HG02610 (cell line): Measurements from ENCODE around the gene CACNB4.
"Not testable (repeated sequence)": the region's sequence is repeated elsewhere in the genome, so short reads cannot be mapped to it uniquely, and the experiment has no call there.

Experiments used
- ATAC-seq: cut with Tn5 transposase; IDR thresholded peaks from one replicate; pipeline ENCODE4 v1.9.1; 2021; ENCODE audit warnings: mild to moderate bottlenecking, moderate library complexity; ENCODE audit not compliant: unreplicated experiment

The CACNB4 gene

DNA sequence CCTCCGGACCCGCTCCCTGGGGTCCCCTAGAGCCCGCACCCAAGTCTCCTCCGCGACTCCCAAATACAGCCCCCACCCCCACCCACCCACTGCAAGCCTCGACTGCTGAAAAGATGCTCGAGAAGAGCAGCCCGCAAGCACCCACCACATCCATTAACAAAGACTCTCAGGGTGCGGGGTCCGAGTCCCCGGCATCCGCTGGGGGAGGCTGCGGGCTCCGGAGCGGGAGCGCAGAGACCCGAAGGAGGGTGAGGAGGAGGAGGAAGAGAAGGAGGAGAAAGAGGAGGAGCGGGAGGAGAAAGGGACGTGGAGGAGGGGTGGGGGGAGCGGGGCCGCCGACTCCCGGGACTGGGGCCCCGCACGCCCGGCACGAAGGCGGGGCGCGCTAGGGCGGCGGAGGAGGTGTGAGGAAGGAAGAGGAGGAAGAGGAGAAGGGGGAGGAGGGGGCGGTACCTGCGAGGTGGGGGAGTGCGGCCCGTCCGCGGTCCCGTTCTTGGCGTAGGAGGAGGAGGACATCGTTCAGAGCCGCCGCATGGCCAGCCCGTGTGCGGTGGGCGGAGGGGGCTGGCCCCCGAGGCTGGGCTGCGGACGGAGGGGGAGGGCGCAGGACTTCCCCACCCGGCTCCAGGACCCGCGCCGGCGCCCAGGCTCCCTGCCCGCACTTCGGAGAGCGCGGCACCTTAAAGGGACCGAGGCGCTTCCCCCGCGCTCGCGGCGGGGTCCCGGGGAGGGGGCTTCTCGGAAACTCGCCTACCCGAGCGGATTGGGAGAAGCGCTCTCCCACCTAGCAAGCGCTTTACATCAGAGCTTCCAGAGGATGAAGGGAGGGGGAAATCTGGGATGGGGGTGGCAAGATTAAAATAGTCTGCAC, at the start of gene CACNB4:
TSS of gene CACNB4 (minus strand) at position 549 of the 871 bp plus-strand sequence.
- ATAC-seq, result peak; percentile 44

DNA sequence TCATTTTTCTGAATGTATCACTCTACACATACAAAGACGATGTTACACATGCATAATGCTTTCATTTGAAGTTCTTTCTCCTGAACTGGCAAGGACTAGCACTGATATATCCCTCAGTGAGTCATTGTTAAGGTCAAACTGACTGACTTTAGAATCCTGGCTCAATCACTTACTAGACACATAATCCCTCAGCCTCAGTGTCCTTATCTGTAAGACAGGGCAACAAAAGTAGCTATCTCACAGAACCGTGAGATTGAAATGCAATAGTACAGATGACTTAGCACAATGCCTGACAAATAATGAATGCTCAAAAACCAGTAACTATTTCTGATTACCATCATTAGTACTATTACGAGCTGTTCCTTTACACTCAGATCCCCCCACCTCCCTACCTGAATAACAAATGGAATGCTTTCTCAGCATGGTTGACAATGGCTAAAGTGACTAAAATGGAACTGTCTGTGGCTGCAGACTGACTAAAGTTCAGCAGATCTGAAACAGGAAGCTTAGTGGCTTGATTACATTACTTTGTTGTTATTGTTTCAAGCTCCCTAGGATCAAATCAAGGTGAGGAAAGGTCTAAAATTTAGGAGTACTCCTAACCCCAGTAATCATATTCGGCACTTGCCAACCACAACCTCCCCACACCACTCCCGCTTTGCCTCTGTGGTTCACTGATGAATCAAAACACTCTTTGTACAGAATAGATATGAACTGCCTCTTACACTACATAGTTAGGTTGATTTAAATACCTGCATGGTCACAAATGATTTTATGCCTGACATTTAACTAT, 35.8 kb upstream of the CACNB4 start:
- ATAC-seq, result peak; percentile 85

DNA sequence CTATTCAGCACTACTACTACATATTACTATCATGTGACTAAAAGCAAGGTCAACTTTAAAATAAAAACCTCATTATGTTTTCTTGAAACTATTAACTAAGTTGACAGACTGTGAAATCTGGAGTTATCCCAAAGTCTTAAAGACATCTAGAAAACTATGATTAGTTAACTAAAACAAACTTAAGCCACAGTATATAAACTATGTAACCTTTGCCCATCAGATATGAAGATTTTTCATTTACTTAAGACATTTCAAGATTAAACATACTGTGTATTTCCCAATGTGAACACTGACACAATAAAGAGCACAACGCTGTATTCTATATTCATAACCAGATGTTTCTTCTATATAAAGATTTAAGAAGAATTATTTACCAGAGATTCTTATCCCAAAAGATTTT, 33.5 kb upstream of the CACNB4 start:
- ATAC-seq, result no peak

DNA sequence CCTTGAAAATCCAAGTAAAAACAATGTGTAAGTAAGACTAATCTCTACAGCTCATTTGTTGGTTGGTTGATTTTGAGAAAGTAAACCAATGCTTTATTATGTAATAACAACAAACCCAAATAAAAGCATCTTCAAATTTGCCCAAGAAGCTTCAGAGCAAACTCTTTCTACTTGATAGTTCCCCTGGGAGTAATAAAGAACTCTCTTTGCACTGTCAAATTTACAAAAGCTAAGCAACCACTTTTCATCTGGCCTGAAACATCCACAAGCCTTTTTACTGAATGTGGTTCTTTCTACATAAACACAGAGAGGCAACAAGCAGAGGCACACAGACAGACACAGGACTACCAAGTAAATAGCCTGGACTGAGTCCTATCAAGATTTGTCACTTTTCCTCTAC, 28.8 kb upstream of the CACNB4 start:
- ATAC-seq, result no peak

DNA sequence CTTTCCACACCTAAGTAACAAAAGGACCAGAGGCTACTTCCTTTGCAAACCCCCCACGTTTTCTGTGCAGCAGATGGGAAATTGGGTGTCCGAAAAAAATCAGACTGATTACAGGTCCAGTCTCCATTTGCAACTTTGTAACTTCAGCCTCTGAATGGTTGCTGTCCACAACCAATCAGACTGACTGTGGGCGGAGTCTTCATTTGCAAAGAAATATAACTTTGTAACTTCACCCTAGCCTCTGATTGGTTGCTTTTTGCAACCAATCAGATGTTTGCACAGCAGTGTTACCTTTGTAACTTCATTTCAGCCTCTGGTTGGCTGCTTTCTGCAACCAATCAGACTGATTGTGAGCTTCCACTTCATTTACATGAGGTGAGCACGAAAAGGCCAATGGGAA, 27.8 kb upstream of the CACNB4 start:
- ATAC-seq, result no peak

DNA sequence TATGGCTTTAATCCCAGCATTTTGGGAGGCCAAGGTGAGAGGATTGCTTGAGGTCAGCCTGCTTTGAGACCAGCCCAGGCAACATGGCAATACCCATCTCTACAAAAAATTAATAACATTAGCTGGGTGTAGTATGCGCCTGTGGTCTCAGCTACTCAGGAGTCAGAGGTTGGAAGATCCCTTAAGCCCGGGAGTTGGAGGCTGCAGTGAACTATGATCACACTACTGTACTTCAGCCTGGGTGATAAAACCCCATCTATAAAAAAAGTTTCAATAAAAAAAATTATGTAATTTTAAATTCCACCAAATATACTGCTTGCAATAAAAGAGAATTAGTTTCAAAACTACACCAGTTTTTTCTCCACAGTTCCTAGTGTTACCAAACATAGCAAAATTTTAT, 23.3 kb upstream of the CACNB4 start:
- ATAC-seq, result no peak

DNA sequence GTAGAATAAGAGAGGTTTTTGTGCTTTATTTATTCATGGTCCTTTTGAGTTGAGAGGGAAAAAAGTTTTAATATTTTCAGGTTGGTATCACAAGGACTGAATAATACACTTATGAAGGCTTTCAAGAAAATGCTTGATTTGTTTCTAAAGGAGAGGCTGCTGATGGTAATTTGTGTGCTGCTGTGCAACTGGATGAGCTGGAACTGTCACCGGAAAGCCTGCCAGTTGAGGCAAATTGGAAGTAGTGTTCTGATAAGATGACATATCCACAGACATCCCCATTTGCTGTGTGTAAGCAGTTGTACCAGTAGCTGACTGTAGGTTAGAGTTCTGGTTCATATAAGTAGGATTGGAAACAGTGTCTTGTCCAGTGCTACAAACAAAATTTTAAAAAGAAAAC, 21.6 kb upstream of the CACNB4 start:
- no peak for ATAC-seq

DNA sequence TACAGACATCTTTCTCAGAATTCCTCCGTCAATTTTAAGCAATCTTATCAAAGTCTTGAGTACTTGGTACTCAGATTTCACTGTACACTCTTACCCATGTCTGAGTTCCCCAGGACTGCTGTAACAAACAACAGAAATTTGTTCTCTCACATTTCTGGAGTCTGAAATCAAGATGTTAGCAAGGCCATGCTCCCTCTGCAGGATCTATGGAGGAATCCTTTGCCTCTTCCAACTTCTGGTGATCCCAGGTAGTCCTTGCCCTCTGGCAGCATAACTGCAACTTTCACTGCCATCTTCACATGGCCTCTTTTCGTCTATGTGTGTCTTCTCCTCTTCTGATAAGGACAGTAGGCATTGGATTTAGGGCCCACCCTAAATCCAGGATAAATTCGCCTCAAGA, 17.1 kb upstream of the CACNB4 start:
- ATAC-seq, result no peak

DNA sequence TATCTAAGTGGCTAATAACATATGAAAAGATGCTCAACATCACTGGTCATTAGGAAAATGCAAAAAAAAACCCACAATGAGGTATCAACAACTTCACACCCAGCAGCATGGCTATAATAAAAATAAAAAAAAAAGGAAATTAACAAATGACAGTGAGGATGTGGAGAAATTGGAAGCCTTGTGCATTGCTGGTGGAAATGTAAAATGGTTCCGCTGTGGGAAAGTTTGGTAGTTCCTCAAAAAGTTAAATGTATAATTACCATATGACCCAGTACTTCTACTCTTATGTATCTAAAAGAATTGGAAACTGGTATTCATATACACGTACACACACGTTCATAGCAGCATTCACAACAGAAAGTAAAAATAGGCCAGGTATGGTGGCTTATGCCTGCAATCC, 15.5 kb upstream of the CACNB4 start:
- no peak for ATAC-seq

DNA sequence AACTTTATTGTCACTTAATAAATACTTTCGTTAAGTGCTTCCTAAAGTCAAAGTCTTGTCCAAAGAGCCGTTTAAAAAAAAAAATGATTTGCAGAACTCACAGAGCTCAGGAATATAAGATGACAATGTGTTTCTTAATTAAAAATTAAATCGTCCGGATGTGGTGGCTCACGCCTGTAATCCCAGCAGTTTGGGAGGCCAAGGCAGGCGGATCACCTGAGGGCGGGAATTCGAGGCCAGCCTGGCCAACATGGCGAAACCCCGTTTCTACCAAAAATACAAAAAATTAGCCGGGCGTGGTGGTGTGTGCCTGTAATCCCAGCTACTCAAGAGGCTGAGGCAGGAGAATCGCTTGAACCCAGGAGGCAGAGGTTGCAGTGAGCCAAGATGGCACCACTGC, 8.3 kb upstream of the CACNB4 start:
- ATAC-seq, result not testable (repeated sequence)

DNA sequence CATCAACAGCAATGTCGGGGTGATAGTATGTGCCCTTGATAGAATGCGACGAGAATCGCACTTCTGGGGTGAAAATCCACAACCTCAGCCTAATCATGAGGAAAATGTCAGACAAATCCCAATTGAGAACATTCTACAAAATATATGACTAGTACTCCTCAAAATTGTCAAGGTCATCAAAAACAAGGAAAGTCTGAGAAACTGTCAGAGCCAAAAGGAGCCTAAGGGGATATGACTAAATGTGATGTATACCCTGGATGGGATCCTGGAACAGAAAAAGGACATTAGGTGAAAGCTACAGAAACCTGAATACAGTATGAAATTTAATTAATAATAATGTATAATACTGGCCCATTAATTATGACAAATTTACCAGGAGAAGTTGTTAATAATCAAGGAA, 7.6 kb upstream of the CACNB4 start:
- ATAC-seq, result no peak

DNA sequence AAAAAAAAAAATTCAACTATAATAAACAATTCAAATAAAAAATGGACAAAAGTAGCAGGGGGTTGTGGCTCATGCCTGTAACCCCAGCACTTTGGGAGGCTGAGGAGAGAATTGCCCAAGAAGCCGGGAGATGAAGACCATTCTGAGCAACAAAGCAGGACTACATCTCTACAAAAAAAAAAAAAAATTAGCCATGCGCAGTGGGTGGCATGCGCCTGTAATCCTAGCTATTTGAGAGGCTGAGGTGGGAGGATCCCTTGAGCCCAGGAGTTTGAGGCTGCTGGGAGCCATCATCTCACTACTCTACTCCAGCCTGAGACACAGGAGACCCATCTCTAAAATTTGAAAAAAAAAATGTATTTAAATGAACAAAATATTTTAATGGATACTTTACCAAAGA, 4.4 kb upstream of the CACNB4 start:
- ATAC-seq, result no peak

DNA sequence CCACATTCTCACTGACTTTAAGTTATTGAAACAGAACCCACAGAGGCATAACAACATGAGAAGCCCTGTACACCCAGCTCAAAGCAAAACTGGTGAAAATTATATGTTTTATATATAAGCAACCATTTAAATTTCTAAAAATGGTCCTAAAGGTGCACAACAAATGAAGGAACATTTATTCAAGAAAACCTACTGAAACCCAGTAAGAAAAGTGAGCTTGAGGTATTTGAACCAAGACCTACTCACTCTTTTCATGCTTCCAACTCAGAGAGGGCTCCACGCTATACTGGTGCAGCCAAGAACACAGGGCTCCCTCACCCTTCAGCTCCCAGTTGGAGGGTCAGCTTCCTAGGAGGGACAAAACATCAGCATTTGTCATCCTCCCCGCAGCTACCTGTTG, 2.1 kb upstream of the CACNB4 start:
- ATAC-seq, result no peak

DNA sequence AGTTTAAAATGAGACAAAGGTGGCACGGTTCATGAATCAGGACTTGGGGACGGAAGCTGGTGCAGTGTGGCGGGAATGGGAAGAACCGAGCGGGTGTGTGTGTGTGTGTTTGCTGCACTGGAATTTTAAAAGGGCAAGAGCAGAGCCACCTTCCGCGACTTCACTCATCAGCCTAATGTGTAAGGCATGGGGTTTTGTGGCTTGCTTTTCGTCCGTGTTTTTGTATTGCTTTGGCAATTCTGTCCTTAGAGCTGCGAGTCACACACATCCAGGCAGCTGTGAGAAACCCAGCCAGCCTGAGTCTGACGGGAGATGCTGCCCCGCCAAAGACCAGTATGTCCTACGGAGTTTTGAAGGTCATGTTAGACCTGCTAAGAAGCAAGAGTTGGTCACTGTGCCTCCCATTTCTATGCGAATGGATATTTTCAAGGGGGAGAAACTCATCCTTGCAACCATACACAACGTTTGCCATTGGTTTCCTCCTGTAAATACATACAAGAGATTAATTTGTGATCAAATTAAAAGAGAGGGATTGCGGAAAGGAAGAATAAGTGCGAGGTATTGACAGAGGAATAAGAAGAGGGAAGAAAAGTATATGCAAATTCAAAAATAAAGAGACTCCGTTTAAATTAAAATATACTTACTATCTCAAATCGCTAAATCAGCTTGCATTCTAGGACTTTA, 665 bp upstream of the CACNB4 start:
- no peak for ATAC-seq

DNA sequence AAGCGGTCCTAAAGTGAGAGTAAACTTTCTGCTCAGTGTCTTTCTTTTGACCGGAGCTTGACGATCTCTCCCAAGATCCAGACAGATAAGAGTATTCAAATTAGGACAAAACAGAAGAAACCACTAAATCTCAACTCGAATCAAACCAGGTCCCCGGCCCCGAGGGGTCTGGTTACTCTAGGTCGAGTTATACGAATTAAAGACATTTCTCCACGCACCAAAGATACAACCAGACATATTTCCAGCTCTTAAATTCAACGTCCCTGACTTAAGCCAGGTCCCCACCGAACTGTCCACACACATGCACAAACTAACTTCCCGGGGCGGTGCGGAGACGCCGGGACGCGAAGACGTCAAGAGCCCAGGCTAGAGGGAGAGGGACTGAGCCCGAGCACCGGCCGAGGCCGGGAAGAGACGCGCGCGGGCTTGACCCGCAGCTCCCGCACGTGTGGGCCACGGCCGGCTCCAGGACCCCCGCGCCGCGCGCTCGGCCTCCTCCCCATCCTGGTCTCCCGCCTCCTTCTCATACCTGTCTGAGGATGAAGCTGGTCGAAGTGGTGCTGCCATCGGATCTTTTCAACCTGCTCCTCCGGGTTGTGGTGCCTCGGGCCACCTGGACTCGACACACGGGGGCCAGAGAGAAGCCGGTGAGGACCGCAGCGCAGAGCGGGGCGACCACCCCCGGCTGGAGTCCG, 896 bp downstream of the CACNB4 start:
- peak; percentile 32 for ATAC-seq

DNA sequence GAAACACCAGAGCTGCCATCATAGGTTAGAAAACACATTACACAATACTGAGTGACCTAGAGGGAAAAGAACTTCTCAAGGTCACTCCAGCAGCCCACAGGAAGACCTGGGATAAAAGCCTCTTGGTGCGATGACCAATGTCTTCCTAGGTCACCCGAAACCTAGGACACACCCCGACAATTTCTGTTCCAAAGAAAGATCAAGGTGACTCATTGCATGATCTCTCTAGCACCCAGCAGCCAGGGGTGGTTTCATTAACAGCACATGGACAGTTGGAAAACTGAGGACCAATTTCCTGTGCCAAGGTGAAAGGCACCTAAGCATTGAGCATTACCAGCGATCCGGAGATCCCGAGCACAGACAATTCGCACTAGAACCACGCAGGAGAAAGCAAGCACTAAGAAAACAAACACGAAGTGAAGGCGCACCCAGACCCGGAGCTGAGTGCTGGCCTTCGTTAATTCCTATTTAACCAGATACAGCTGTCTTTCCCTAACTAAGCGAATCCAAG, 1.5 kb downstream of the CACNB4 start:
- no peak for ATAC-seq

DNA sequence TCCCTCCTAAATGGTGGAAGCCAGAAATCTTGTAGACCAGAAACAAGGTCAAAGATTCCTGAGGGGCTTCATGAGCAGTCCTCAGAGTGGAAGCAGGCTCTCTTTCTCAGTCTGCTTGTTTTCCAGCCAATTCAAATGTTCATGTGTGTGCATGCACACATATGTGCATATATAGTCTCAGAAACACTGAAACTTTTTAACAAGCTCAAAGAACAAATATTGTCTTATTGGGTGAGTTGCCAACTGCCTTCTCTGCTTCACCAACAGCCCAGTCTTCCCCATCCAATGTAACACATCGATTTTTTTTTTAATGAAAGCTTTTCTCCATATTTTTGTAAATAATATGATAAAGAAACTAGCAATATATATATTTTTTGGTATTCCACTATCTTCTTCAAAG, 3.7 kb downstream of the CACNB4 start:
- ATAC-seq, result no peak

DNA sequence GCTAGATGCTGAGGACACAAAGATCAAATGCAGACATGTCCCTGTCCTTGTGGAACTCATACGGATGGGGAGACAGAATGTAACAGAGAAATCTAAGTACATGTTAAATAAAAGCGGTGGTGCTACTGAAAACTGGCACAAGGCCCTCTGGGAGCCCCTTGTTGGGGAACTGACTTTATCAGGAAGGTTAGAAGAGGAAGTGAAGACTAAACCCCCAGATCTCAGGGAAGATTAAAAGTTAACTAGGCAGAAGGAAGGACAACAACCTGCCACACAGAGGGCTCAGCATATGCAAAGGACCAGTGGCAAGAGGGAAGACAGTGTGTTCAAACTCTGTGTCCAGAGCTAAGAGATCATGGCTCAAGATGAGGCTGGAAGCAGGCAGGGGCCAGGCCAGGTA, 4.8 kb downstream of the CACNB4 start:
- ATAC-seq, result no peak

DNA sequence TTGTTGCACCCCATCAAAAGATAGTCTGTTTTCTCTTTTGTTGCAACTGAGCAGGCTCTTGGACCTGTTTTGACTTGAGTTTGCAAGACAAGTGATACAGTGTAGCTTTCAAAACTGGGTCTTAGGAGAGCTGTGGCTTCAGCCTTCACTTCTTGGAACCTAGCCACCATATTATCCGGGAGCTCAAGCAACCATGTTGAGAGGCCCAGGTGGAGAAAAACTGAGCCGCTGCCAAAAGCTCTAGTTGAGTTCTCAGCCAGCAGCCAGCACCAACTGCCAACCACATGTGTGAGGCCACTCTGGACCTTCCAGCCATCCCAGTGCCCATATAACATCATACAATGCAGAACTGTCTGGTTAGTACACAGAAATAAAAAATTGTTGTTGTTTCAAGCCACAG, 5.4 kb downstream of the CACNB4 start:
- ATAC-seq, result no peak

DNA sequence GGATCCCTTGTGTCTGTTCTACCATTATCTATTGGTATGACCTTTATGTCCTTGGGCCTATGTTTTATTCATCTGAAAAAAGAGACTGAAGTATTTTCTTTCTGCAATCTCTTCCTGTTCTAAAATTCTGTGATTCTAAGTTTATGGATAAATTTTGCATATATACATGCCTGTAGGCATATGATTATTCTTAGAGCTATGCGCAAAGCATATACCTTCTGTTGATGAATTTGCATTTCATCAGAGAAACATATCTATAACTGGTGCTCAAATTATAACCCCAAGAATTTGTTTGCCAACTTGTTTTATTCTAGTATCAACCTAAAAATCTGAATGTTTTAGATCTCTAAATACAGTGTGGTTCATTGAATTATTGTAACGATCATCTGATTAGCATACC, 6.7 kb downstream of the CACNB4 start:
- ATAC-seq, result no peak

DNA sequence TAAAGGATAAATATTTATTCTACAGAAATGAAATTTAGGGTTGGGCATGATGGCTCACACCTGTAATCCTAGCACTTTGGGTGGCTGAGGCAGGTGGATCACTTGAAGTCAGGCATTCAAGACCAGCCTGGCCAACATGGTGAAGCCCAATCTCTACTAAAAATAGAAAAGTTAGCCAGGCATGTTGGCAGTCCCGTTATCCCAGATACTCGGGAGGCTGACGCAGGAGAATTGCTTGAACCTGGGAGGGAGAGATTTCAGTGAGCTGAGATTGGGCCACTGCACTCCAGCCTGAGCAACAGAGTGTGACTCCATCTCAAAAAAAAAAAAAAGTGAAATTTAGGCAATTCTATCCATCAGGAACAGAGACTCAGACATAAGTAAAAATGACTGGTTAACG, 8.1 kb downstream of the CACNB4 start:
- not testable (repeated sequence) for ATAC-seq
